ENCODE data around the gene HRCT1.

- TF ChIP-seq CTCF (conservative IDR thresholded peaks at IDR 0.05; ENCODE audit: low read depth, low read length) = no peak
- no peak for TF ChIP-seq EZH2 (IDR thresholded peaks at IDR 0.05; ENCODE audit: borderline replicate concordance, low read depth, low read length, poor library complexity, severe bottlenecking)
These were observed 9.8 kb downstream of the HRCT1 start for GRCh38 chr9:35915681-35916294.
